HTERT RPE-1 (cell line): ENCODE measurements around the gene HAVCR2.

ENCODE experiments used
- in situ Hi-C: fragments of 300-500 bp; cut with MboI; formaldehyde crosslinking; loops from 4 replicates; pipeline ENCODE4 v1.14.3; 2020; ENCODE audit warnings: low sequenced_read_pairs

Gene HAVCR2

GRCh38 chr5:157108976-157109375 lies at the start of gene HAVCR2:
Gene HAVCR2, minus strand, starts transcription at chr5:157109044. Its CDS starts 61 bp downstream, at chr5:157108983.
- in situ Hi-C loops: no loop called here

- in situ Hi-C loops: no loop called here
Measured at GRCh38 chr5:157157293-157157891, 48.5 kb upstream of the HAVCR2 start.

GRCh38 chr5:157155297-157155696 lies 46.5 kb upstream of the HAVCR2 start:
- in situ Hi-C loops: no loop called here

- in situ Hi-C loops: no loop called here
Measured at GRCh38 chr5:157150995-157151394, 42.2 kb upstream of the HAVCR2 start.

DNA sequence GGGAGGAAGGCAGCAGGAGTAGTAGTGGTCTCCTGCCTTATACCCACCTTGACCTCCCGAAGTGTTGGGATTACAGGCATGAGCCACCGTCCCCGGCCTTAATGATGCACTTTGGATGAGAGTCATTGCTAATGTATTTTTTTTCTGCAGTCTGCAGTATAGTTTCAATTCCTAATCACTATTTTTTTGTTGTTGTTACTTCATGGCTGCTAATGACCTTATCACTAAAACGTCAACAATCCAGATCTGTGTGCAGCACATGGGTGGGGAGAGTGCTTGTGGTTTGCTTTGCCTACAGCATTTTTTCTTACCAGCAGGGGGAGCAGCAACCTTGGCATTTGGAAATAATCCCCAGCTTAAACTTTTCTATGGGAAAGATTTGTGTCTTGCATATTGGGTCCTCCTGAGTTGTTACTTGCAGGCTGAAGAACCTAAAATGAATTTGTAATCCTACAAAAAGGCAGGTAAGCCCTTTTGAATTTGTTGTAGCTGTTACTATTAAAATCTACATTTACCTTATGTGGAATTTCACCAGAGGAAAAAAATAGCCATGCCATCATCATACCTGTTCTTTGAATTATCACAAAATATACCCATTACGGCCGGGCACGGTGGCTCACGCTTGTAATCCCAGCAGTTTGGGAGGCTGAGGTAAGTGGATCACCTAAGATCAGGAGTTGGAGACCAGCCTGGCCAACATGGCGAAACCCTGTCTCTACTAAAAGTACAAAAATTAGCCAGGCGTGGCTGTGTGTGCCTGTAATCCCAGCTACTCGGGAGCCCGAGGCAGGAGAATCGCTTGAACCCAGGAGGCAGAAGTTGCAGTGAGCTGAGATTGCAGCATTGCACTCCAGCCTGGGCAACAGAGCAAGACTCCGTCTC lies 40.1 kb upstream of the HAVCR2 start:
- in situ Hi-C loops: no loop called here

DNA sequence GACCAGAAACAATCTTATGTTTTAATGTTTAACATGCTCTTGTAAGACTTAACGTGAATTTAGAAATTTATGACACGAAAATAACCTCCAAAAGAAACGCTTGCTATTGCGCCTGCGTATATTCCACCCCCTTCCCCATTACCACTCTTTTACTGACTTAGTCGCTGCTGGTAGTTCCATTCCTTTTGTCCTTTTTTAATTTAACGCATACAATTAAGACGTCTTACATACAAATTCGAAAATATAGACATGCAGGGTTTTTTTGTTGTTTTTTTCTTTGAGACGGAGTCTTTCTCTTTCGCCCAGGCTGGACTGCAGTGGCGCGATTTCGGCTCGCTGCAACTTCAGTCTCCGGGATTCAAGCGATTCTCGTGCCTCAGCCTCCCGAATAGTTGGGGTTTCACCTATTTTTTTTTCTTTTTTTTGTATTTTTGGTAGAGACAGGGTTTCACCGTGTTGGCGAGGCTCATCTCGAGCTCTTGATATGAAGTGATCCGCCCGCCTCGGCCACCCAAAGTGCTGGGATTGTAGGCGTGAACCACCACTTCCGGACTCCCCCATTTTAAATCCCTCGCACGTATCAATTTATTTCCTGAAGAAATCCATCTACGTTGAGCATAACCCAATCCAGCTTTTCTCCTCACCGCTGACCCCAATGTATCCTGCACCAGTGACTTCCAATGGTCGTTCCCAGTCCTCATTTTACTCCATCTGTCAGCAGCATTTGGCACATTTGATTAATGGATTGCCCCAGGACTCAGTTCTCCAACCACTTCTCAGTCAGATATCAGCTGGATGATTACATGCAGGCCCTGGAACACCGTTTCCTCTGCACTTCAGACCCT lies 34.5 kb upstream of the HAVCR2 start:
- in situ Hi-C loops: no loop called here

- in situ Hi-C loops: no loop called here
Measured at GRCh38 chr5:157142317-157143126, 33.7 kb upstream of the HAVCR2 start, which contains the start of gene MED7. Gene MED7, minus strand, starts transcription at chr5:157142865. Its CDS starts 3,434 bp downstream, at chr5:157139431.

- in situ Hi-C loops: no loop called here
Measured at GRCh38 chr5:157137691-157138090, 28.8 kb upstream of the HAVCR2 start.

GRCh38 chr5:157132281-157132612 lies 23.4 kb upstream of the HAVCR2 start:
- in situ Hi-C loops: no loop called here

DNA sequence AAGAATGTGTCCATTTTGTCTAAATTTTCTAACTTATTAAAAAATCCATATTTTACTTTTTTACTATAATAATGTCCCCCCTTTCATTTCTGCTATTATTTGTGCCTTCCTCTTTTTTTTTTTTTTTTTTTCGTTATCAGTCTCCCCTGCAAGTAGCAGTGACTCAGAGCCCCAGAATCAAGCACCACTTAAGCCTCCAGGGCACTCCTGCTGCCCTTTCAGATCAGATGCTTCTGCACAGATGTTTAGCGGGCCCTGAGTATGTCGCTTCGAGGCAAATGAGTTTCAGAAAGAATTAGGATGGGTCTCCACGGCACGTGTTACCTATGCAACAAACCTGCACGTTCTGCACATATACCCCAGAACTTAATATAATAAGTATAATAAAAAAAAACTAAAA lies 22.1 kb upstream of the HAVCR2 start:
- in situ Hi-C loops: no loop called here

- in situ Hi-C loops: no loop called here
Measured at GRCh38 chr5:157121709-157122108, 12.9 kb upstream of the HAVCR2 start.

DNA sequence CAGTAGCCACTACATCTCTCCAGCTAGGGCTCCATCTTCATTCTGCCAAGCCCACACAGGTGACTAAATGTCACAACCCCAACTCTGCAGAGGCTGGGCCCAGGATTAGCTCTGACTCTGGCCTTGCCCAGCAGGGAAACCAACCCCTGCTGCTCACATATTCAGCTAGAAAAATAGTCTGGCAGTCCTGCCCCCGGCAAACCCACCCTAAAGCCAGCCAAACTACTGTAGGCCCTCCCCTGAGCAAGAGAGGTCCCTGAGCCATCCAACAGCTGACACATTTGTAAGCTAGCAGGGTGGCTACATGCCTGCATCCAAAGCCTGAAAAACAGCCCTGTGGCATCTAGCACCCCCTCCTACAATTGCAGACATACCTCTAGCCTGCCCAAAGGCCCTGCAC lies 11.3 kb upstream of the HAVCR2 start:
- in situ Hi-C loops: no loop called here

GRCh38 chr5:157116483-157116954 lies 7.7 kb upstream of the HAVCR2 start:
- in situ Hi-C loops: no loop called here

DNA sequence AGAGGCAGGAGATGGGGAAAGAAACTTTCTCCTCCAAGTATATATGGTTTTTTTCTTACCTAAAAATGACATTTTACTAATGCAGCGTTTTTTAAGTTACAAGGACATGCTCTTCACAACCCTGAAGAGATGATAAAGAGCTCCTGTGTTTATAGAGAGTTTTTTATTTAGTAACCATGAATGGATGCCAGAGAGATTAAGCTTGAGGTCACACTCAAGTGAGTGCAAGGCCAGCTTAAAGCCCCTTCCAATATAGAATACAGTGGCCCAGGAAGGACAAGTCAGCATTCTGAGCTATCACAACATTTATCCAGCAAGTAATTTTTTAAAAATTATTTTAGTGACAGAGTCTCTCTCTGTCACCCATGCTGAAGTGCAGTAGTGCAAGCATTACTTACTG lies 6.7 kb upstream of the HAVCR2 start:
- in situ Hi-C loops: no loop called here

DNA sequence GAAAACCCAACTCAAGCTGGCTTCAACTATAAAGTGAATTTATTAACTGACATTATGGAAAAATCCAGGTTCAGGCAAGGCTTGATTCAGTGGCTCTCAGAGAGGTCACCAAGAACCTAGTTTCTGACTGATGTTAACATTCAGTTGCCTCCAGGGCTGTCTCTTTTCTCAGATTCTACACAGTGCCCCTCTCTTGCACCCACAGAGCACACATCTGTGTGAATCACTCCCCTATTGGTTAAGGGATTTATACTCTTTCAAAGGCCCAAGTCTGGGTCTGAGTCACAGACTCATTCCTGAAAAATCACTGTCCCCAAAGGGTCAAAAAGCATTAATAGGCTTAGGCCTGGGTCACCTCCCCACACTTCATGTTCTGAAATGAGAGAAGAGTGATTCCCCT lies 6.2 kb upstream of the HAVCR2 start:
- in situ Hi-C loops: no loop called here

- in situ Hi-C loops: no loop called here
Measured at GRCh38 chr5:157113002-157113401, 4.2 kb upstream of the HAVCR2 start.

GRCh38 chr5:157109744-157110143 lies 900 bp upstream of the HAVCR2 start:
- in situ Hi-C loops: no loop called here

GRCh38 chr5:157107508-157107907 lies 1.3 kb downstream of the HAVCR2 start:
- in situ Hi-C loops: no loop called here

DNA sequence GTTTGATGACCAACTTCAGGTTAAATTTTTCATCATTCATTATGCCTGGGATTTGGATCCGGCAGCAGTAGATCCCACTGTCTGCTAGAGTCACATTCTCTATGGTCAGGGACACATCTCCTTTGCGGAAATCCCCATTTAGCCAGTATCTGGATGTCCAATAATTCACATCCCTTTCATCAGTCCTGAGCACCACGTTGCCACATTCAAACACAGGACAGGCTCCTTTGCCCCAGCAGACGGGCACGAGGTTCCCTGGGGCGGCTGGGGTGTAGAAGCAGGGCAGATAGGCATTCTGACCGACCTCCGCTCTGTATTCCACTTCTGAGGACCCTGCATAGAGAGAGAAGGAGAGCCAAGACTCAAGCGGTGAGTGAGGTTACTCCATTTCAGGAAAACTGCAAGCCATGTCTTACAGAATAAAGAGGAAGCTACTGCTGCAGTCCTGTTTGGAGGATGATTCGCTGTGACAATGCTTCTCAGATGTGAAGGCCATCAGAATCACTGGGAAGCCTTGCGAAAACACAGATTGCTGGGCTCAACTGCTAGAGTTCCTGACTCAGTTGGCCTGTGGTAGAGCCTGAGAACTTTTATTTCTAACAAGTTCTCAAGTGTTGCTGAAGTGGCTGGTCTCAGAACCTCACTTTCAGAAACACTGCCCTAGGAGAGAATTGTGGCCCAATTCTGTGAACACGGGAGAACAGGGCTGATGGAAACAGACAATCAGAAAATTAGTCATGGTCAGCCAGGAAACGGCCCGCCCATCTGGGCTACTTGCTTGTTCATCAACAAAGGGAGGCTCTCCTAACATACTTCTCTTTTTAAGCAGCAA lies 2.0 kb downstream of the HAVCR2 start:
- in situ Hi-C loops: no loop called here
